ENCODE measurements around the gene MBNL1. TPM values are rescaled to one million over a fixed set of nuclear protein-coding genes. Genes with fewer than 3 reads are reported as not detected.

Gene MBNL1
- total RNA-seq, 2 experiments from 2014 or later = 163 to 174 TPM

- intact Hi-C loops (cut with micrococcal nuclease; ENCODE audit: unreplicated experiment) = no loop called here
- Histone ChIP-seq H3K4me1 (ENCODE audit: insufficient read depth, low read length, poor library complexity, severe bottlenecking) (peaks cover 11% of the 10 kb centered on the region), H3K9me3 (ENCODE audit: low read length) (no peaks in the 10 kb centered on the region), H3K4me3 (ENCODE audit: low read depth, low read length, poor library complexity, severe bottlenecking) (no peak overlapping the region), H3K79me2 (ENCODE audit: insufficient read depth, low read depth, low read length) (peaks cover 92% of the 10 kb centered on the region), H3K36me3 (ENCODE audit: insufficient read depth, low read length) (peaks cover 57% of the 10 kb centered on the region), H3K27ac (ENCODE audit: low read depth, low read length, poor library complexity, severe bottlenecking) (no peak overlapping the region), H4K20me1 (ENCODE audit: insufficient read depth, low read length) (no peaks in the 10 kb centered on the region; the same call in 1 of the 2 replicates), H3K4me2 (ENCODE audit: low read length) (no peak overlapping the region), H2AFZ (ENCODE audit: low read length) (no peak overlapping the region), H3K9me2 (ENCODE audit: insufficient read depth, low read length) (no peaks in the 10 kb centered on the region)
- ChIA-PET POLR2A (no interaction called here), CTCF (ENCODE audit: unreplicated experiment) (no interaction called here)
- DNase-seq (ENCODE audit: low spot score) = no peak
- no TSS peak for BruUV-seq (replicated peaks)
- TF ChIP-seq EZH2phosphoT487 (IDR thresholded peaks at IDR 0.05; ENCODE audit: borderline replicate concordance, low read depth, low read length) (no peak), CTCF (conservative IDR thresholded peaks at IDR 0.05; ENCODE audit: low read length) (no peak)
Observed at GRCh38 chr3:152348436-152349177, 79.9 kb downstream of the MBNL1 start.

- Histone ChIP-seq H4K20me1 (ENCODE audit: insufficient read depth, low read length) (no peaks in the 10 kb centered on the region; the same call in 1 of the 2 replicates), H2AFZ (ENCODE audit: low read length) (no peak overlapping the region), H3K9me2 (ENCODE audit: insufficient read depth, low read length) (no peaks in the 10 kb centered on the region), H3K9me3 (ENCODE audit: low read length) (no peaks in the 10 kb centered on the region), H3K4me2 (ENCODE audit: low read length) (no peak overlapping the region), H3K36me3 (ENCODE audit: insufficient read depth, low read length) (peaks cover 60% of the 10 kb centered on the region), H3K4me1 (ENCODE audit: insufficient read depth, low read length, poor library complexity, severe bottlenecking) (peaks cover 12% of the 10 kb centered on the region), H3K4me3 (ENCODE audit: low read depth, low read length, poor library complexity, severe bottlenecking) (no peak overlapping the region), H3K27ac (ENCODE audit: low read depth, low read length, poor library complexity, severe bottlenecking) (no peak overlapping the region), H3K79me2 (ENCODE audit: insufficient read depth, low read depth, low read length) (peaks cover 99% of the 10 kb centered on the region)
- no peak for TF ChIP-seq EZH2phosphoT487 (IDR thresholded peaks at IDR 0.05; ENCODE audit: borderline replicate concordance, low read depth, low read length)
- TF ChIP-seq CTCF (conservative IDR thresholded peaks at IDR 0.05; ENCODE audit: low read length) = no peak
- ChIA-PET CTCF (ENCODE audit: unreplicated experiment) (no interaction called here), POLR2A (no interaction called here)
- no TSS peak for BruUV-seq (replicated peaks)
- DNase-seq (ENCODE audit: low spot score) = no peak
- intact Hi-C loops (cut with micrococcal nuclease; ENCODE audit: unreplicated experiment) = no loop called here
Observed at GRCh38 chr3:152349392-152349791, 80.7 kb downstream of the MBNL1 start.

DNA sequence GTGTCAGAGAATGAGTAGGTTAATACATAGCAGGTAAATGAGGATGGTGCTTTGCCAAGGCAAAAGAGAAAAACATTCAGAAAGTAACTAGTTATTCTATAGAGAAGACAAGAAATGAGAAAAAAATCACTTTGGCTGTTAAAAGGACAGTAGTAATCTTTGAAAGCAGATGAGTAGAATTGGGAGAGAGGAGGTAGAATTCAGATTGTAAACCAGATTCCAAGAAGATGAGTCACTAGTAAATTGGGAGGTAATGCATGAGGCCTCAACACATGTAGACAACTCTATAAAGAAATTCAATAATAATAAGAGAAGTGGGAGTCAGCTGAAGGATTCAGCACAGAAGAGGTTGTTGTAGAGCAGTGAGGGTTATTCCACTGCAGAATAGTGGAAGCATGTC, 81.4 kb downstream of the MBNL1 start:
- POLR2A ChIA-PET = no interaction called here
- no peaks in the 10 kb centered on the region for H3K9me2 ChIP-seq (ENCODE audit: insufficient read depth, low read length)
- H3K4me2 ChIP-seq (ENCODE audit: low read length) = no peak overlapping the region
- H4K20me1 ChIP-seq (ENCODE audit: insufficient read depth, low read length) = peaks cover 3% of the 10 kb centered on the region; the same call in 1 of the 2 replicates
- CTCF ChIA-PET (ENCODE audit: unreplicated experiment) = interaction anchor here (0.6 kb wide), 1 partner anchor 31 kb away, joined by 4 read pairs; no protein-coding TSS in a partner anchor
- BruUV-seq (replicated peaks) = no TSS peak
- peaks cover 55% of the 10 kb centered on the region for H3K36me3 ChIP-seq (ENCODE audit: insufficient read depth, low read length)
- no peaks in the 10 kb centered on the region for H3K9me3 ChIP-seq (ENCODE audit: low read length)
- H3K79me2 ChIP-seq (ENCODE audit: insufficient read depth, low read depth, low read length) = peaks cover 99% of the 10 kb centered on the region
- H3K4me1 ChIP-seq (ENCODE audit: insufficient read depth, low read length, poor library complexity, severe bottlenecking) = peaks cover 12% of the 10 kb centered on the region
- DNase-seq (ENCODE audit: low spot score) = no peak
- intact Hi-C loops (cut with micrococcal nuclease; ENCODE audit: unreplicated experiment) = no loop called here
- no peak overlapping the region for H2AFZ ChIP-seq (ENCODE audit: low read length)
- H3K27ac ChIP-seq (ENCODE audit: low read depth, low read length, poor library complexity, severe bottlenecking) = no peak overlapping the region
- no peak overlapping the region for H3K4me3 ChIP-seq (ENCODE audit: low read depth, low read length, poor library complexity, severe bottlenecking)
- TF ChIP-seq CTCF (conservative IDR thresholded peaks at IDR 0.05; ENCODE audit: low read length) = no peak
- TF ChIP-seq EZH2phosphoT487 (IDR thresholded peaks at IDR 0.05; ENCODE audit: borderline replicate concordance, low read depth, low read length) = no peak
